ENCODE data around the gene UBD.

UBD gene

GRCh38 chr6:29530671-29531310 lies 28.7 kb downstream of the UBD start:
- Histone ChIP-seq H3K9ac (ENCODE audit: low read length) (no peak overlapping the region), H4K20me1 (ENCODE audit: low read depth, low read length) (no peaks in the 10 kb centered on the region), H3F3A (ENCODE audit: insufficient read depth) (no peaks in the 10 kb centered on the region), H3K36me3 (ENCODE audit: low read length) (no peaks in the 10 kb centered on the region), H3K27me3 (ENCODE audit: low read length) (no peaks in the 10 kb centered on the region), H3K9me2 (replicated peaks; ENCODE audit: insufficient read depth, low read length) (no peaks in the 10 kb centered on the region), H3K27ac (ENCODE audit: low read depth, low read length) (no peak overlapping the region), H3K9me3 (ENCODE audit: insufficient read depth, low read length) (no peaks in the 10 kb centered on the region), H3K4me3 (ENCODE audit: insufficient read depth, low read length, poor library complexity, severe bottlenecking) (no peak overlapping the region), H2AFZ (ENCODE audit: low read depth, low read length, severe bottlenecking) (no peak overlapping the region), H3K79me2 (ENCODE audit: insufficient read depth, low read length) (no peaks in the 10 kb centered on the region), H3K4me2 (ENCODE audit: low read depth, low read length, poor library complexity, severe bottlenecking) (no peak overlapping the region)
- no peak for TF ChIP-seq EZH2phosphoT487 (conservative IDR thresholded peaks at IDR 0.05; ENCODE audit: low read length)
- TF ChIP-seq CTCF (IDR thresholded peaks at IDR 0.05; ENCODE audit: insufficient read depth, low read length, poor library complexity, severe bottlenecking) = no peak

- Histone ChIP-seq H3F3A (ENCODE audit: insufficient read depth) (no peaks in the 10 kb centered on the region), H4K20me1 (ENCODE audit: low read depth, low read length) (no peaks in the 10 kb centered on the region), H3K9me3 (ENCODE audit: insufficient read depth, low read length) (no peaks in the 10 kb centered on the region), H3K9ac (ENCODE audit: low read length) (no peak overlapping the region), H3K9me2 (replicated peaks; ENCODE audit: insufficient read depth, low read length) (no peaks in the 10 kb centered on the region), H3K27me3 (ENCODE audit: low read length) (no peaks in the 10 kb centered on the region), H3K27ac (ENCODE audit: low read depth, low read length) (no peak overlapping the region), H3K79me2 (ENCODE audit: insufficient read depth, low read length) (no peaks in the 10 kb centered on the region), H2AFZ (ENCODE audit: low read depth, low read length, severe bottlenecking) (no peak overlapping the region), H3K4me3 (ENCODE audit: insufficient read depth, low read length, poor library complexity, severe bottlenecking) (no peak overlapping the region), H3K36me3 (ENCODE audit: low read length) (no peaks in the 10 kb centered on the region), H3K4me2 (ENCODE audit: low read depth, low read length, poor library complexity, severe bottlenecking) (no peak overlapping the region)
- TF ChIP-seq CTCF (IDR thresholded peaks at IDR 0.05; ENCODE audit: insufficient read depth, low read length, poor library complexity, severe bottlenecking) = no peak
- TF ChIP-seq EZH2phosphoT487 (conservative IDR thresholded peaks at IDR 0.05; ENCODE audit: low read length) = no peak
Measured at GRCh38 chr6:29529956-29530355, 29.6 kb downstream of the UBD start.

- no peaks in the 10 kb centered on the region for H3K79me2 ChIP-seq (ENCODE audit: insufficient read depth, low read length)
- no peaks in the 10 kb centered on the region for H3K36me3 ChIP-seq (ENCODE audit: low read length)
- no peak for TF ChIP-seq CTCF (IDR thresholded peaks at IDR 0.05; ENCODE audit: insufficient read depth, low read length, poor library complexity, severe bottlenecking)
- TF ChIP-seq EZH2phosphoT487 (conservative IDR thresholded peaks at IDR 0.05; ENCODE audit: low read length) = no peak
- H3K4me2 ChIP-seq (ENCODE audit: low read depth, low read length, poor library complexity, severe bottlenecking) = no peak overlapping the region
- H2AFZ ChIP-seq (ENCODE audit: low read depth, low read length, severe bottlenecking) = no peak overlapping the region
- no peaks in the 10 kb centered on the region for H4K20me1 ChIP-seq (ENCODE audit: low read depth, low read length)
- H3F3A ChIP-seq (ENCODE audit: insufficient read depth) = no peaks in the 10 kb centered on the region
- H3K27ac ChIP-seq (ENCODE audit: low read depth, low read length) = no peak overlapping the region
- H3K9ac ChIP-seq (ENCODE audit: low read length) = no peak overlapping the region
- H3K27me3 ChIP-seq (ENCODE audit: low read length) = no peaks in the 10 kb centered on the region
- no peak overlapping the region for H3K4me3 ChIP-seq (ENCODE audit: insufficient read depth, low read length, poor library complexity, severe bottlenecking)
- no peaks in the 10 kb centered on the region for H3K9me2 ChIP-seq (replicated peaks; ENCODE audit: insufficient read depth, low read length)
- no peaks in the 10 kb centered on the region for H3K9me3 ChIP-seq (ENCODE audit: insufficient read depth, low read length)
Measured at GRCh38 chr6:29528988-29529560, 30.5 kb downstream of the UBD start.
